ENCODE results near the gene AASDHPPT. TPM values are rescaled to one million over a fixed set of nuclear protein-coding genes. Genes with fewer than 3 reads are reported as not detected.

Gene AASDHPPT
- total RNA-seq, 2 donors from 2014 or later, result 17.4 to 17.5 TPM

GRCh38 chr11:106076171-106076918 lies 1.1 kb upstream of the AASDHPPT start:
- no peaks in the 10 kb centered on the region for H3K9me3 ChIP-seq
- H3K4me1 ChIP-seq, result no peaks in the 10 kb centered on the region
- peak overlapping the region; percentile 96 for H3K27ac ChIP-seq
- H3K36me3 ChIP-seq, result no peaks in the 10 kb centered on the region
- DNase-seq, result peak; percentile 30
- peak overlapping the region; percentile 91 for H3K4me3 ChIP-seq
- intact Hi-C loops (cut with DNase I), result loop anchor here (5.0 kb wide), 1 partner anchor 54 kb away; the partner anchor contains the start of gene MSANTD4
- no peaks in the 10 kb centered on the region for H3K27me3 ChIP-seq
- no peak for TF ChIP-seq CTCF (IDR thresholded peaks at IDR 0.05)
- peak overlapping the region; percentile 91 for H3K9ac ChIP-seq (ENCODE audit: low read depth in 2 of 2, low read length in 2 of 2)

- TF ChIP-seq CTCF (IDR thresholded peaks at IDR 0.05), result no peak
- Histone ChIP-seq H3K36me3 (no peaks in the 10 kb centered on the region), H3K4me3 (peak within 1 kb of the TSS; percentile 91), H3K9ac (ENCODE audit: low read depth in 2 of 2, low read length in 2 of 2) (peak within 1 kb of the TSS; percentile 91), H3K4me1 (no peaks in the 10 kb centered on the region), H3K27ac (peak within 1 kb of the TSS; percentile 96), H3K27me3 (no peaks in the 10 kb centered on the region), H3K9me3 (no peaks in the 10 kb centered on the region)
- peak; percentile 98 for DNase-seq
- intact Hi-C loops (cut with DNase I), result loop anchor here (5.0 kb wide), 1 partner anchor 55 kb away; the partner anchor contains the start of gene MSANTD4
Observed at GRCh38 chr11:106076919-106077608, 398 bp upstream of the AASDHPPT start, which contains the start of gene KBTBD3. KBTBD3 (minus strand) TSS chr11:106077347; CDS start chr11:106059097, 18,250 bp downstream.

GRCh38 chr11:106082096-106082495 lies 4.6 kb downstream of the AASDHPPT start:
- Histone ChIP-seq H3K9me3 (no peaks in the 10 kb centered on the region), H3K27ac (no peak overlapping the region), H3K4me1 (no peaks in the 10 kb centered on the region), H3K9ac (ENCODE audit: low read depth in 2 of 2, low read length in 2 of 2) (no peak overlapping the region), H3K27me3 (no peaks in the 10 kb centered on the region), H3K4me3 (no peak overlapping the region), H3K36me3 (no peaks in the 10 kb centered on the region)
- no peak for DNase-seq
- intact Hi-C loops (cut with DNase I), result no loop called here
- no peak for TF ChIP-seq CTCF (IDR thresholded peaks at IDR 0.05)

GRCh38 chr11:106086135-106086534 lies 8.7 kb downstream of the AASDHPPT start:
- Histone ChIP-seq H3K36me3 (no peaks in the 10 kb centered on the region), H3K9ac (ENCODE audit: low read depth in 2 of 2, low read length in 2 of 2) (no peak overlapping the region), H3K27me3 (no peaks in the 10 kb centered on the region), H3K4me3 (no peak overlapping the region), H3K9me3 (no peaks in the 10 kb centered on the region), H3K27ac (no peak overlapping the region), H3K4me1 (peaks cover 4% of the 10 kb centered on the region)
- intact Hi-C loops (cut with DNase I), result no loop called here
- DNase-seq, result no peak
- no peak for TF ChIP-seq CTCF (IDR thresholded peaks at IDR 0.05)

GRCh38 chr11:106086850-106087249 lies 9.4 kb downstream of the AASDHPPT start:
- Histone ChIP-seq H3K27me3 (no peaks in the 10 kb centered on the region), H3K36me3 (no peaks in the 10 kb centered on the region), H3K4me3 (no peak overlapping the region), H3K4me1 (peaks cover 4% of the 10 kb centered on the region), H3K27ac (no peak overlapping the region), H3K9ac (ENCODE audit: low read depth in 2 of 2, low read length in 2 of 2) (no peak overlapping the region), H3K9me3 (no peaks in the 10 kb centered on the region)
- DNase-seq, result no peak
- no peak for TF ChIP-seq CTCF (IDR thresholded peaks at IDR 0.05)
- intact Hi-C loops (cut with DNase I), result no loop called here

Data from colonic mucosa (tissue), 4 donors.